ENCODE results near the gene SIM1. TPM values are rescaled to one million over a fixed set of nuclear protein-coding genes. Genes with fewer than 3 reads are reported as not detected.

SIM1 gene
- total RNA-seq, 2 experiments from 2014 or later = not detected

DNA sequence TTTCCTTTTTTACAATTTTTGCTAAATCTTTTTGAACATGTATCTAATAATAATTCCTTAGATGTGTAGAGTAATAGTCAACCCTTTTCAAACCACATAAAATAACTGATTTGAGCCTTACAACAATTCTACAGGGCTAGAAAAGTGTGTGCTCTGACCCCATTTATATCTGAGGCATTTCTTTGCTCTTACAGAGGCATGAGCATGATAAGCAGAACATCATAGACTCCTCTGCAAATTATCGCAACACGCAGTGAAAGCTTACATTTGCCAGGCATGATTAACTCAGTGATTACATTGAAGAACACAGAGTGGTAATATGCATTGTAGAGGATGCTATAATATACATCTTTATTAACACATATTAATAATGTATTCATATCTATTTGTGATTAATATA lies 120.4 kb downstream of the SIM1 start:
- Mint-ChIP-seq H3K4me1 (ENCODE audit: low read depth) (no peaks in the 10 kb centered on the region), H3K9me3 (no peaks in the 10 kb centered on the region), H3K36me3 (ENCODE audit: low read depth) (no peaks in the 10 kb centered on the region), H3K4me3 (no peak overlapping the region), H3K27ac (no peak overlapping the region), H3K27me3 (peaks cover 6% of the 10 kb centered on the region)
- intact Hi-C loops (cut with DNase I, micrococcal nuclease) = no loop called here
- ChIA-PET POLR2A (no interaction called here), CTCF (interaction anchor here (0.9 kb wide), 1 partner anchor 9 kb away, joined by 3 read pairs; no protein-coding TSS in a partner anchor)
- ATAC-seq (ENCODE audit: poor library complexity) (no peak), DNase-seq (no peak)
- H3K4me3 ChIP-seq (ENCODE audit: low read length) = no peak overlapping the region
- no peaks in the 10 kb centered on the region for H3K36me3 ChIP-seq (ENCODE audit: insufficient read depth, low read length)
- H3K27ac ChIP-seq (ENCODE audit: low read depth in 1 of 2, low read length in 2 of 2) = no peak overlapping the region
- H3K9me3 ChIP-seq (ENCODE audit: control insufficient read depth in 1 of 2, insufficient read depth in 1 of 2, low read length in 2 of 2) = no peaks in the 10 kb centered on the region
- no peaks in the 10 kb centered on the region for H3K27me3 ChIP-seq (ENCODE audit: control insufficient read depth in 1 of 2, insufficient read depth in 2 of 2, low read length in 2 of 2)
- no peak for TF ChIP-seq CTCF (IDR thresholded peaks at IDR 0.05)
- no peaks in the 10 kb centered on the region for H3K4me1 ChIP-seq (ENCODE audit: insufficient read depth, low read length)

GRCh38 chr6:100343316-100344077 lies 121.2 kb downstream of the SIM1 start:
- H3K4me1 ChIP-seq (ENCODE audit: insufficient read depth, low read length) = no peaks in the 10 kb centered on the region
- H3K27me3 ChIP-seq (ENCODE audit: control insufficient read depth in 1 of 2, insufficient read depth in 2 of 2, low read length in 2 of 2) = no peaks in the 10 kb centered on the region
- ATAC-seq (ENCODE audit: poor library complexity) = no peak
- Mint-ChIP-seq H3K27ac (no peak overlapping the region), H3K4me1 (ENCODE audit: low read depth) (no peaks in the 10 kb centered on the region), H3K9me3 (no peaks in the 10 kb centered on the region), H3K4me3 (no peak overlapping the region), H3K36me3 (ENCODE audit: low read depth) (no peaks in the 10 kb centered on the region), H3K27me3 (peaks cover 6% of the 10 kb centered on the region)
- intact Hi-C loops (cut with DNase I, micrococcal nuclease) = no loop called here
- DNase-seq = no peak
- H3K9me3 ChIP-seq (ENCODE audit: control insufficient read depth in 1 of 2, insufficient read depth in 1 of 2, low read length in 2 of 2) = no peaks in the 10 kb centered on the region
- no peak for TF ChIP-seq CTCF (IDR thresholded peaks at IDR 0.05)
- no peaks in the 10 kb centered on the region for H3K36me3 ChIP-seq (ENCODE audit: insufficient read depth, low read length)
- H3K27ac ChIP-seq (ENCODE audit: low read depth in 1 of 2, low read length in 2 of 2) = no peak overlapping the region
- CTCF ChIA-PET = no interaction called here
- H3K4me3 ChIP-seq (ENCODE audit: low read length) = no peak overlapping the region
- POLR2A ChIA-PET = no interaction called here

GRCh38 chr6:100342830-100343229 lies 121.9 kb downstream of the SIM1 start:
- Mint-ChIP-seq H3K4me1 (ENCODE audit: low read depth) (no peaks in the 10 kb centered on the region), H3K36me3 (ENCODE audit: low read depth) (no peaks in the 10 kb centered on the region), H3K27ac (no peak overlapping the region), H3K9me3 (no peaks in the 10 kb centered on the region), H3K27me3 (peaks cover 6% of the 10 kb centered on the region), H3K4me3 (no peak overlapping the region)
- TF ChIP-seq CTCF (IDR thresholded peaks at IDR 0.05) = no peak
- H3K4me3 ChIP-seq (ENCODE audit: low read length) = no peak overlapping the region
- no peak overlapping the region for H3K27ac ChIP-seq (ENCODE audit: low read depth in 1 of 2, low read length in 2 of 2)
- DNase-seq (no peak), ATAC-seq (ENCODE audit: poor library complexity) (no peak)
- no peaks in the 10 kb centered on the region for H3K36me3 ChIP-seq (ENCODE audit: insufficient read depth, low read length)
- no peaks in the 10 kb centered on the region for H3K27me3 ChIP-seq (ENCODE audit: control insufficient read depth in 1 of 2, insufficient read depth in 2 of 2, low read length in 2 of 2)
- ChIA-PET POLR2A (no interaction called here), CTCF (no interaction called here)
- H3K4me1 ChIP-seq (ENCODE audit: insufficient read depth, low read length) = no peaks in the 10 kb centered on the region
- H3K9me3 ChIP-seq (ENCODE audit: control insufficient read depth in 1 of 2, insufficient read depth in 1 of 2, low read length in 2 of 2) = no peaks in the 10 kb centered on the region
- intact Hi-C loops (cut with DNase I, micrococcal nuclease) = no loop called here
